GM12878 (cell line): Measurements from ENCODE around the gene ATG5. TPM values are rescaled to one million over a fixed set of nuclear protein-coding genes. Genes with fewer than 3 reads are reported as not detected.
A peak's percentile ranks its signal among the peaks of the same experiment; 100 is the strongest.

Experiments used
- ATAC-seq: fragments of 200-7000 bp; cut with Tn5 transposase; 3 replicates; pipeline ENCODE4 v1.9.1; 2020; ENCODE audit warnings: mild to moderate bottlenecking, moderate library complexity
- BruUV-seq: library from RNA; stranded (reverse); fragments of 400-500 nt; replicated peaks from 2 replicates; lab custom pipeline; 2021; lab: Mats Ljungman, UMichigan
- CTCF ChIA-PET: fragments of 300-600 bp; sonication (Branson Sonifier 250); formaldehyde crosslinking; extraction: SDS; loops from one replicate; lab custom pipeline; 2021; ENCODE audit warnings: inconsistent platforms; lab: Yijun Ruan, JAX
- POLR2A ChIA-PET: fragments of 350-600 bp; formaldehyde crosslinking; extraction: SDS; loops from one replicate; lab custom pipeline; 2021; ENCODE audit warnings: inconsistent platforms; lab: Charles Lee
- RAD21 ChIA-PET: fragments of 300-600 bp; sonication (Branson Sonifier 250); formaldehyde crosslinking; loops from one replicate; lab custom pipeline; 2023; ENCODE audit warnings: antibody characterized with exemption; ENCODE audit not compliant: unreplicated experiment; lab: Charles Lee
- SMC1A ChIA-PET: fragments of 300-600 bp; sonication (Branson Sonifier 250); formaldehyde crosslinking; loops from one replicate; lab custom pipeline; 2023; ENCODE audit not compliant: unreplicated experiment, uncharacterized antibody; lab: Charles Lee
- DNase-seq: peaks from one replicate; pipeline ENCODE4 v3.0.0-alpha.2; 2011; ENCODE audit warnings: low read depth, low spot score
- FAIRE-seq: peaks from 3 replicates; lab custom pipeline; 2011; peaks lifted over from hg19 to GRCh38; lab: Jason Lieb, UNC
- H2AFZ ChIP-seq: 2 replicates; pipeline ENCODE4 v1.6.0; 2011; ENCODE audit warnings: low read depth, low read length, control low read depth; ENCODE audit not compliant: control insufficient read depth
- H3K27ac ChIP-seq: 2 replicates; pipeline ENCODE4 v1.5.1; 2011; ENCODE audit warnings: control low read depth; ENCODE audit not compliant: control insufficient read depth, insufficient read depth
- H3K27me3 ChIP-seq, 2 experiments: replicated peaks in 1 of 2; 2 replicates each; pipeline versions ENCODE4 v1.6.0 to v1.6.1; 2011; ENCODE audit warnings: low read length in 1 of 2; ENCODE audit not compliant: control insufficient read depth in 2 of 2, insufficient read depth in 2 of 2
- H3K36me3 ChIP-seq, 2 experiments: 2 replicates each; pipeline ENCODE4 v1.5.1; 2011; ENCODE audit warnings: low read length in 1 of 2; ENCODE audit not compliant: control insufficient read depth in 2 of 2, insufficient read depth in 2 of 2
- H3K4me1 ChIP-seq: 2 replicates; pipeline ENCODE4 v1.6.1; 2011; ENCODE audit warnings: mild to moderate bottlenecking, low read length, moderate library complexity, mixed read lengths; ENCODE audit not compliant: control insufficient read depth, insufficient read depth
- H3K4me2 ChIP-seq: 2 replicates; pipeline ENCODE4 v1.6.0; 2011; ENCODE audit warnings: control low read depth; ENCODE audit not compliant: control insufficient read depth, insufficient read depth
- H3K4me3 ChIP-seq: fragments of 200-600 bp; sonication (generic); 2 replicates; pipeline ENCODE4 v1.5.1; 2016
- H3K79me2 ChIP-seq: 2 replicates; pipeline ENCODE4 v1.6.0; 2011; ENCODE audit warnings: low read length; ENCODE audit not compliant: control insufficient read depth, insufficient read depth
- H3K9ac ChIP-seq: 2 replicates; pipeline ENCODE4 v1.8.0; 2011; ENCODE audit warnings: low read length, control low read depth, mixed read lengths; ENCODE audit not compliant: control insufficient read depth, insufficient read depth
- H3K9me3 ChIP-seq: replicated peaks from 3 replicates; pipeline ENCODE4 v1.5.1; 2011; ENCODE audit warnings: mild to moderate bottlenecking, low read length; ENCODE audit not compliant: control insufficient read depth, insufficient read depth
- H4K20me1 ChIP-seq: 2 replicates; pipeline ENCODE4 v1.6.0; 2011; ENCODE audit not compliant: control insufficient read depth, insufficient read depth
- ASH2L ChIP-seq: fragments of 300-600, 200-600 bp; sonication (generic); IDR thresholded peaks from 2 replicates; pipeline ENCODE4 v1.6.1; 2017; ENCODE audit warnings: low read depth, mild to moderate bottlenecking, borderline replicate concordance
- CBX3 ChIP-seq: fragments of 200-600 bp; sonication (generic); IDR thresholded peaks from 2 replicates; pipeline ENCODE4 v1.6.1; 2016; ENCODE audit warnings: low read depth, borderline replicate concordance
- CEBPB ChIP-seq, 2 experiments: fragments of 150-350 bp in 1 of 2; IDR thresholded peaks; 2 replicates each; pipeline ENCODE4 v1.6.1; 2012 to 2014; ENCODE audit warnings: low read depth in 2 of 2, low read length in 2 of 2, borderline replicate concordance in 1 of 2, inconsistent platforms in 1 of 2
- CHD1 ChIP-seq: IDR thresholded peaks from 2 replicates; pipeline ENCODE4 v1.6.1; 2012; ENCODE audit warnings: low read depth, low read length, improper control_type of control experiment
- FOS ChIP-seq: IDR thresholded peaks from 3 replicates; pipeline ENCODE4 v1.6.1; 2011; ENCODE audit warnings: borderline replicate concordance; ENCODE audit not compliant: insufficient read length; ENCODE audit errors: extremely low read depth
- FOXK2 ChIP-seq: fragments of 450-650 bp; IDR thresholded peaks from 2 replicates; pipeline ENCODE4 v1.6.1; 2017; ENCODE audit warnings: mild to moderate bottlenecking, moderate library complexity
- KLF5 ChIP-seq: fragments of 450-650 bp; IDR thresholded peaks from 2 replicates; pipeline ENCODE4 v1.6.1; 2014; ENCODE audit warnings: mild to moderate bottlenecking; ENCODE audit not compliant: partially characterized antibody
- MEF2B ChIP-seq: fragments of 450-650 bp; IDR thresholded peaks from 2 replicates; pipeline ENCODE4 v1.6.1; 2018; ENCODE audit warnings: mild to moderate bottlenecking, moderate library complexity; ENCODE audit not compliant: partially characterized antibody, poor library complexity, severe bottlenecking
- NFYB ChIP-seq: IDR thresholded peaks from 2 replicates; pipeline ENCODE4 v1.6.1; 2011; ENCODE audit warnings: low read depth, mild to moderate bottlenecking, low read length, improper control_type of control experiment, moderate library complexity; ENCODE audit not compliant: insufficient read depth
- NR2C2 ChIP-seq: IDR thresholded peaks from 2 replicates; pipeline ENCODE4 v1.6.1; 2011; ENCODE audit warnings: borderline replicate concordance, low read depth; ENCODE audit not compliant: control insufficient read depth, insufficient read length
- RAD51 ChIP-seq: fragments of 450-650 bp; IDR thresholded peaks from 2 replicates; pipeline ENCODE4 v1.6.1; 2016; ENCODE audit warnings: moderate library complexity, mild to moderate bottlenecking, inconsistent platforms
- SMC3 ChIP-seq: IDR thresholded peaks from 2 replicates; pipeline ENCODE4 v1.6.1; 2011; ENCODE audit warnings: low read length, improper control_type of control experiment, borderline replicate concordance
- ZNF274 ChIP-seq: IDR thresholded peaks from one replicate; pipeline ENCODE4 v1.8.0; 2011; ENCODE audit not compliant: insufficient read length, insufficient read depth
- WGBS: methylation state at CpG from one replicate; pipeline ENCODE4 v1.1.6; 2016; ENCODE audit warnings: low lambda C conversion rate; ENCODE audit not compliant: insufficient replicate concordance, insufficient coverage; ENCODE audit errors: missing lambda C conversion rate; 5-methylcytosine and 5-hydroxymethylcytosine counted together
- in situ Hi-C: fragments of 300-500 bp; cut with MboI; formaldehyde crosslinking; loops from 9 replicates; pipeline ENCODE4 v1.14.3; 2018; ENCODE audit warnings: mixed read lengths
- intact Hi-C: fragments of 100-400 bp; cut with micrococcal nuclease; formaldehyde crosslinking; loops from one replicate; pipeline ENCODE4 v1.14.2; 2022; ENCODE audit not compliant: unreplicated experiment
- polyA plus RNA-seq, 11 experiments: library from polyadenylated mRNA; depleted of rRNA in 4 of 11; unstranded in 6 of 11; stranded (reverse) in 5 of 11; fragments of >200 nt; fragmentation: Nextera tagmentation in 4 of 11; fragmentation: Illumina TruSeq in 1 of 11; extraction: Ambion mirVana in 4 of 11; extraction: Trizol in 1 of 11; gene quantifications; 1 replicate in 1 of 11; 2 replicates in 10 of 11; pipeline versions ENCODE4 v1.2.1 to v1.2.3, GENCODE V29; 2011 to 2016; ENCODE audit warnings: inconsistent platforms in 2 of 11, missing spikeins in 2 of 11, low read depth in 1 of 11
- total RNA-seq, 4 experiments: library from RNA; depleted of rRNA in 3 of 4; stranded (reverse); fragments of >200 nt in 3 of 4; fragmentation: Illumina TruSeq in 1 of 4; extraction: Trizol in 1 of 4; gene quantifications; 2 replicates each; pipeline versions ENCODE4 v1.2.1 to v1.2.3, GENCODE V29; 2013 to 2021
- TF ChIP-seq, protein P1 (sequence below), 3 experiments: IDR thresholded peaks in 2 of 3; conservative IDR thresholded peaks in 1 of 3; 2 replicates each; pipeline ENCODE4 v1.5.1; 2011; ENCODE audit warnings: low read depth in 3 of 3, low read length in 3 of 3, mild to moderate bottlenecking in 3 of 3, control low read depth in 2 of 3, moderate library complexity in 2 of 3, inconsistent platforms in 1 of 3, mixed read lengths in 1 of 3; ENCODE audit not compliant: control insufficient read depth in 2 of 3, insufficient read depth in 1 of 3; ENCODE audit errors: extremely low read depth in 1 of 3
- TF ChIP-seq, protein P2 (sequence below): IDR thresholded peaks from 2 replicates; pipeline ENCODE4 v1.6.1; 2012; ENCODE audit warnings: low read depth, low read length, improper control_type of control experiment
- TF ChIP-seq, protein P3 (sequence below): fragments of 450-650 bp; IDR thresholded peaks from 2 replicates; pipeline ENCODE4 v1.6.1; 2017; ENCODE audit warnings: antibody characterized with exemption, mild to moderate bottlenecking, moderate library complexity
- TF ChIP-seq, protein P4 (sequence below): IDR thresholded peaks from 2 replicates; pipeline ENCODE4 v1.6.1; 2011; ENCODE audit warnings: low read depth, low read length, improper control_type of control experiment, borderline replicate concordance

The ATG5 gene
- total and polyA plus RNA-seq, 10 of the 15 experiments (the other 5 are each of a cell fraction or from before 2014, with no cell fraction given), result 12.9 to 51.8 (median 23.9) TPM

DNA sequence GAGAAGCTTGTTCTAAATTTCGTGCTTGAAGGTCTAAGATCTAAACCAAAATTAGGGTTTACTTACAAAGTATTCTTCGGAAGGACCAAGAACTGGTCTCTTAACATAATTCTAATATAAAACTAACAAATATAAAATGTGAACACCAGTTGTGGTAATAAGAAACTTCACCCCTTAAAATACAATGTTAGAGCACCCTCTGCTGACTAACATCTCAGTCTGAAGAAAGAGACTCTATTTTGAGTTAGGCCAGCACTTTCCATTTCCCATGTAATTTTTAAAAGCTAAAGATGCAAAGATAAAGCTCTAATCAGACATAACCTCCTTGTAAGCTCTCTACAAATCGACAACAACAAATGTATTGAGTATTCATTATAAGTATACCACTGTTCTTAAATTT, 24.6 kb downstream of the ATG5 start:
- ChIA-PET RAD21 (interaction anchor here (0.6 to 4.1 kb wide), 9 partner anchors 26 to 1213 kb away, joined by 3 to 26 read pairs (median 6); no protein-coding TSS in a partner anchor), SMC1A (interaction anchor here (0.7 to 5.4 kb wide), 11 partner anchors 9 to 869 kb away, joined by 3 to 31 read pairs (median 4); no protein-coding TSS in a partner anchor), POLR2A (no interaction called here), CTCF (interaction anchor here (0.5 to 5.8 kb wide), 33 partner anchors 9 to 1213 kb away, joined by 3 to 48 read pairs (median 4); partner anchors contain the start of gene PRDM1)
- FAIRE-seq (peak; percentile 75), DNase-seq (peak; percentile 12), ATAC-seq (peak; percentile 61)
- Histone ChIP-seq H3K27me3 (no peaks in the 10 kb centered on the region), H3K27ac (no peak overlapping the region), H2AFZ (no peak overlapping the region), H3K36me3 (no peaks in the 10 kb centered on the region), H3K4me2 (no peak overlapping the region), H3K4me3 (no peak overlapping the region), H4K20me1 (no peaks in the 10 kb centered on the region), H3K9ac (no peak overlapping the region), H3K4me1 (no peaks in the 10 kb centered on the region), H3K9me3 (no peaks in the 10 kb centered on the region), H3K79me2 (no peaks in the 10 kb centered on the region; the same call in 1 of the 2 replicates)
- in situ Hi-C loops (loop anchor here (5.0 to 10.0 kb wide), 3 partner anchors 206 to 814 kb away; no protein-coding TSS in a partner anchor), intact Hi-C loops (loop anchor here (1.0 to 5.0 kb wide), 4 partner anchors 211 to 869 kb away; no protein-coding TSS in a partner anchor)
- WGBS, result 70% methylated on average over 3 of the region's 3 CpGs
- BruUV-seq, result no TSS peak
- TF ChIP-seq, protein P1, sequence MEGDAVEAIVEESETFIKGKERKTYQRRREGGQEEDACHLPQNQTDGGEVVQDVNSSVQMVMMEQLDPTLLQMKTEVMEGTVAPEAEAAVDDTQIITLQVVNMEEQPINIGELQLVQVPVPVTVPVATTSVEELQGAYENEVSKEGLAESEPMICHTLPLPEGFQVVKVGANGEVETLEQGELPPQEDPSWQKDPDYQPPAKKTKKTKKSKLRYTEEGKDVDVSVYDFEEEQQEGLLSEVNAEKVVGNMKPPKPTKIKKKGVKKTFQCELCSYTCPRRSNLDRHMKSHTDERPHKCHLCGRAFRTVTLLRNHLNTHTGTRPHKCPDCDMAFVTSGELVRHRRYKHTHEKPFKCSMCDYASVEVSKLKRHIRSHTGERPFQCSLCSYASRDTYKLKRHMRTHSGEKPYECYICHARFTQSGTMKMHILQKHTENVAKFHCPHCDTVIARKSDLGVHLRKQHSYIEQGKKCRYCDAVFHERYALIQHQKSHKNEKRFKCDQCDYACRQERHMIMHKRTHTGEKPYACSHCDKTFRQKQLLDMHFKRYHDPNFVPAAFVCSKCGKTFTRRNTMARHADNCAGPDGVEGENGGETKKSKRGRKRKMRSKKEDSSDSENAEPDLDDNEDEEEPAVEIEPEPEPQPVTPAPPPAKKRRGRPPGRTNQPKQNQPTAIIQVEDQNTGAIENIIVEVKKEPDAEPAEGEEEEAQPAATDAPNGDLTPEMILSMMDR (IDR thresholded peaks at IDR 0.05 in 2 of 3, conservative IDR thresholded peaks at IDR 0.05 in 1 of 3; ENCODE audit: control insufficient read depth in 2 of 3, extremely low read depth in 1 of 3, insufficient read depth in 1 of 3, low read depth in 3 of 3, low read length in 3 of 3), result peak; percentile 23 to 56 (median 41); a peak in 4 of 6 replicates
- TF ChIP-seq NFYB (no peak), ZNF274 (no peak), SMC3 (peak; percentile 64), FOXK2 (no peak), KLF5 (no peak), RAD51 (no peak), CBX3 (no peak), NR2C2 (no peak), FOS (no peak), ASH2L (no peak), CHD1 (no peak), MEF2B (no peak), CEBPB (IDR thresholded peaks at IDR 0.05; ENCODE audit: borderline replicate concordance in 1 of 2, low read depth in 2 of 2, low read length in 2 of 2) (no peak)
- TF ChIP-seq, protein P2, sequence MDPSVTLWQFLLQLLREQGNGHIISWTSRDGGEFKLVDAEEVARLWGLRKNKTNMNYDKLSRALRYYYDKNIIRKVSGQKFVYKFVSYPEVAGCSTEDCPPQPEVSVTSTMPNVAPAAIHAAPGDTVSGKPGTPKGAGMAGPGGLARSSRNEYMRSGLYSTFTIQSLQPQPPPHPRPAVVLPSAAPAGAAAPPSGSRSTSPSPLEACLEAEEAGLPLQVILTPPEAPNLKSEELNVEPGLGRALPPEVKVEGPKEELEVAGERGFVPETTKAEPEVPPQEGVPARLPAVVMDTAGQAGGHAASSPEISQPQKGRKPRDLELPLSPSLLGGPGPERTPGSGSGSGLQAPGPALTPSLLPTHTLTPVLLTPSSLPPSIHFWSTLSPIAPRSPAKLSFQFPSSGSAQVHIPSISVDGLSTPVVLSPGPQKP, result no peak
- TF ChIP-seq, protein P3, sequence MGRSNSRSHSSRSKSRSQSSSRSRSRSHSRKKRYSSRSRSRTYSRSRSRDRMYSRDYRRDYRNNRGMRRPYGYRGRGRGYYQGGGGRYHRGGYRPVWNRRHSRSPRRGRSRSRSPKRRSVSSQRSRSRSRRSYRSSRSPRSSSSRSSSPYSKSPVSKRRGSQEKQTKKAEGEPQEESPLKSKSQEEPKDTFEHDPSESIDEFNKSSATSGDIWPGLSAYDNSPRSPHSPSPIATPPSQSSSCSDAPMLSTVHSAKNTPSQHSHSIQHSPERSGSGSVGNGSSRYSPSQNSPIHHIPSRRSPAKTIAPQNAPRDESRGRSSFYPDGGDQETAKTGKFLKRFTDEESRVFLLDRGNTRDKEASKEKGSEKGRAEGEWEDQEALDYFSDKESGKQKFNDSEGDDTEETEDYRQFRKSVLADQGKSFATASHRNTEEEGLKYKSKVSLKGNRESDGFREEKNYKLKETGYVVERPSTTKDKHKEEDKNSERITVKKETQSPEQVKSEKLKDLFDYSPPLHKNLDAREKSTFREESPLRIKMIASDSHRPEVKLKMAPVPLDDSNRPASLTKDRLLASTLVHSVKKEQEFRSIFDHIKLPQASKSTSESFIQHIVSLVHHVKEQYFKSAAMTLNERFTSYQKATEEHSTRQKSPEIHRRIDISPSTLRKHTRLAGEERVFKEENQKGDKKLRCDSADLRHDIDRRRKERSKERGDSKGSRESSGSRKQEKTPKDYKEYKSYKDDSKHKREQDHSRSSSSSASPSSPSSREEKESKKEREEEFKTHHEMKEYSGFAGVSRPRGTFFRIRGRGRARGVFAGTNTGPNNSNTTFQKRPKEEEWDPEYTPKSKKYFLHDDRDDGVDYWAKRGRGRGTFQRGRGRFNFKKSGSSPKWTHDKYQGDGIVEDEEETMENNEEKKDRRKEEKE, result no peak
- TF ChIP-seq, protein P4, sequence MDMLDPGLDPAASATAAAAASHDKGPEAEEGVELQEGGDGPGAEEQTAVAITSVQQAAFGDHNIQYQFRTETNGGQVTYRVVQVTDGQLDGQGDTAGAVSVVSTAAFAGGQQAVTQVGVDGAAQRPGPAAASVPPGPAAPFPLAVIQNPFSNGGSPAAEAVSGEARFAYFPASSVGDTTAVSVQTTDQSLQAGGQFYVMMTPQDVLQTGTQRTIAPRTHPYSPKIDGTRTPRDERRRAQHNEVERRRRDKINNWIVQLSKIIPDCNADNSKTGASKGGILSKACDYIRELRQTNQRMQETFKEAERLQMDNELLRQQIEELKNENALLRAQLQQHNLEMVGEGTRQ, result no peak
